HEK293T (cell line): ENCODE measurements around the gene NLRP10.

ENCODE experiments used
- BHLHE40 ChIP-seq: fragments of 450-650 bp; IDR thresholded peaks from 2 replicates; pipeline ENCODE4 v1.6.1; 2016; ENCODE audit warnings: mild to moderate bottlenecking, moderate library complexity, borderline replicate concordance
- SP1 ChIP-seq: fragments of 450-650 bp; IDR thresholded peaks from 2 replicates; pipeline ENCODE4 v1.6.1; 2017
- SUZ12 ChIP-seq: fragments of 450-650 bp; IDR thresholded peaks from 2 replicates; pipeline ENCODE4 v1.6.1; 2016; ENCODE audit warnings: mild to moderate bottlenecking
- ZNF384 ChIP-seq: fragments of 450-650 bp; IDR thresholded peaks from 2 replicates; pipeline ENCODE4 v1.6.1; 2016
- TF ChIP-seq, protein P1 (sequence below): fragments of 450-650 bp; IDR thresholded peaks from 2 replicates; pipeline ENCODE4 v1.6.1; 2016

- TF ChIP-seq SP1 (no peak), SUZ12 (no peak), BHLHE40 (no peak), ZNF384 (no peak)
- TF ChIP-seq, protein P1, sequence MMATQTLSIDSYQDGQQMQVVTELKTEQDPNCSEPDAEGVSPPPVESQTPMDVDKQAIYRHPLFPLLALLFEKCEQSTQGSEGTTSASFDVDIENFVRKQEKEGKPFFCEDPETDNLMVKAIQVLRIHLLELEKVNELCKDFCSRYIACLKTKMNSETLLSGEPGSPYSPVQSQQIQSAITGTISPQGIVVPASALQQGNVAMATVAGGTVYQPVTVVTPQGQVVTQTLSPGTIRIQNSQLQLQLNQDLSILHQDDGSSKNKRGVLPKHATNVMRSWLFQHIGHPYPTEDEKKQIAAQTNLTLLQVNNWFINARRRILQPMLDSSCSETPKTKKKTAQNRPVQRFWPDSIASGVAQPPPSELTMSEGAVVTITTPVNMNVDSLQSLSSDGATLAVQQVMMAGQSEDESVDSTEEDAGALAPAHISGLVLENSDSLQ: no peak
Observed at GRCh38 chr11:7927635-7928034, 37.6 kb downstream of the NLRP10 start.
